Measurements from ENCODE around the gene FZD7. TPM values are rescaled to one million over a fixed set of nuclear protein-coding genes. Genes with fewer than 3 reads are reported as not detected.

Gene FZD7
- total and polyA plus RNA-seq, 12 donors = 2.3 to 51.1 (median 28.4) TPM

DNA sequence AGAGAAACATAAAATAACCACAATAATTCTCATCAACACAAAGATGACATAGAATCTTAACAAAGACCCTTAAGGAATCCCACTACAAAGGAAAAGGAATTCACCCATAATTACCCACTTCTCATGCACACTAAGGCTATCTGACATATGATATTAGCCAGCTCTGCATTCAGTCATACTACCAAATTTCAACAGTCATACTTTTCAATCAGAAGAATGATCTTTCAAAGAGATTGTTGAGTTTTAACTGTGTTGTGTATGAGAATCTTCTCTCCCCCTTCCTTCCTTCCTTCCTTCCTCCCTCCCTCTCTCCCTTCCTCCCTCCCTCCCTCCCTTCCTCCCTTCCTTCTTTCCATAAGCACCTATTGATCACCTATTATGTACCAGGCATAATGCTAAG, 17.0 kb downstream of the FZD7 start:
- Histone ChIP-seq H3K4me3 (no peak overlapping the region), H3K36me3 (no peaks in the 10 kb centered on the region), H3K27me3 (peaks cover 0 to 20% (median under 1%) of the 10 kb centered on the region in 7 donors), H3K27ac (no peak overlapping the region), H3K9me3 (no peaks in the 10 kb centered on the region), H3K4me1 (peaks cover 0 to 20% (median 10%) of the 10 kb centered on the region in 9 donors)
- ATAC-seq = no peak
- no peak for DNase-seq
- intact Hi-C loops (cut with DNase I) = loop anchor here in 5 of 10 donors (1.0 to 10.0 kb wide), 5 partner anchors 40 to 256 kb away; no protein-coding TSS in a partner anchor
- TF ChIP-seq, protein P1, sequence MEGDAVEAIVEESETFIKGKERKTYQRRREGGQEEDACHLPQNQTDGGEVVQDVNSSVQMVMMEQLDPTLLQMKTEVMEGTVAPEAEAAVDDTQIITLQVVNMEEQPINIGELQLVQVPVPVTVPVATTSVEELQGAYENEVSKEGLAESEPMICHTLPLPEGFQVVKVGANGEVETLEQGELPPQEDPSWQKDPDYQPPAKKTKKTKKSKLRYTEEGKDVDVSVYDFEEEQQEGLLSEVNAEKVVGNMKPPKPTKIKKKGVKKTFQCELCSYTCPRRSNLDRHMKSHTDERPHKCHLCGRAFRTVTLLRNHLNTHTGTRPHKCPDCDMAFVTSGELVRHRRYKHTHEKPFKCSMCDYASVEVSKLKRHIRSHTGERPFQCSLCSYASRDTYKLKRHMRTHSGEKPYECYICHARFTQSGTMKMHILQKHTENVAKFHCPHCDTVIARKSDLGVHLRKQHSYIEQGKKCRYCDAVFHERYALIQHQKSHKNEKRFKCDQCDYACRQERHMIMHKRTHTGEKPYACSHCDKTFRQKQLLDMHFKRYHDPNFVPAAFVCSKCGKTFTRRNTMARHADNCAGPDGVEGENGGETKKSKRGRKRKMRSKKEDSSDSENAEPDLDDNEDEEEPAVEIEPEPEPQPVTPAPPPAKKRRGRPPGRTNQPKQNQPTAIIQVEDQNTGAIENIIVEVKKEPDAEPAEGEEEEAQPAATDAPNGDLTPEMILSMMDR (IDR thresholded peaks at IDR 0.05) = no peak

- intact Hi-C loops (cut with DNase I) = loop anchor here in 4 of 10 donors (5.0 to 10.0 kb wide), 4 partner anchors 103 to 257 kb away; no protein-coding TSS in a partner anchor
- Histone ChIP-seq H3K4me1 (peaks cover 0 to 20% (median 10%) of the 10 kb centered on the region in 9 donors), H3K9me3 (no peaks in the 10 kb centered on the region), H3K27me3 (peaks cover 0 to 25% (median 5%) of the 10 kb centered on the region in 7 donors), H3K36me3 (no peaks in the 10 kb centered on the region), H3K27ac (peak overlapping the region in 3 of 10 donors; percentile 9 to 48 (median 21)), H3K4me3 (no peak overlapping the region)
- ATAC-seq (peak in 3 of 8 donors; percentile 51 to 69 (median 68)), DNase-seq (no peak)
- TF ChIP-seq, protein P1 (IDR thresholded peaks at IDR 0.05) = no peak
- 48 to 54% methylated on average over 8 of the region's 8 CpGs for WGBS, 2 donors
Measured at GRCh38 chr2:202051499-202052161, 18.0 kb downstream of the FZD7 start.

DNA sequence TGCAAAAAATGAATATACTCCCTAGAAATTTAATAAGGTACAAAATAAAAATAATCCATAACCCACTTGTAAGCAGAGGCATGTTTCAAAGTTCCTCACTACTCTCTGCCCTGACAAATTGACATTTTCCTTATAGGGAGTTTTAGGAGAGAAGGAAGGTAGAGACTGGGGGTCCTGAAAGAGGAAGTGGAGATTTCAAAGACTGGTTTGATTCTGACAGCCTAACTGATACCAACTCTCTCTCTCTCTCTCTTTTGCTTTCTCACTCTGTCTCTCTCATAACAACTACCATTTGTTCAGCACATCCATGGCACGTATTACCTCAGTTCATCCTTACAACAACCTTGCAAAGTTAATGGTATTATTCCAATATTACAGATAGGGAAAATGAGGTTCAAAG, 18.6 kb downstream of the FZD7 start:
- no peak for ATAC-seq
- intact Hi-C loops (cut with DNase I) = loop anchor here in 4 of 10 donors (5.0 to 10.0 kb wide), 4 partner anchors 103 to 257 kb away; no protein-coding TSS in a partner anchor

GRCh38 chr2:202054679-202055078, 21.0 kb downstream of the FZD7 start:
- DNase-seq (no peak), ATAC-seq (no peak)
- Histone ChIP-seq H3K27me3 (peaks cover 0 to 25% (median 6%) of the 10 kb centered on the region in 7 donors), H3K9me3 (no peaks in the 10 kb centered on the region), H3K4me1 (peaks cover 0 to 17% (median 10%) of the 10 kb centered on the region in 9 donors), H3K27ac (no peak overlapping the region), H3K36me3 (no peaks in the 10 kb centered on the region), H3K4me3 (no peak overlapping the region)
- WGBS, 2 donors = 35 to 64% methylated on average over 3 of the region's 3 CpGs
- TF ChIP-seq, protein P1 (IDR thresholded peaks at IDR 0.05) = no peak
- intact Hi-C loops (cut with DNase I) = loop anchor here in 5 of 10 donors (5.0 to 10.0 kb wide), 4 partner anchors 100 to 260 kb away; no protein-coding TSS in a partner anchor

More for the DNA sequence above, 18.6 kb downstream of the FZD7 start:
- WGBS, 2 donors = 79 to 93% methylated on average over 1 of the region's 1 CpG
- DNase-seq = no peak
- no peaks in the 10 kb centered on the region for H3K9me3 ChIP-seq
- TF ChIP-seq, protein P1 (IDR thresholded peaks at IDR 0.05) = no peak
- H3K27me3 ChIP-seq = peaks cover 0 to 25% (median 6%) of the 10 kb centered on the region in 7 donors
- H3K4me1 ChIP-seq = peaks cover 0 to 20% (median 10%) of the 10 kb centered on the region in 9 donors
- H3K27ac ChIP-seq = peak overlapping the region in 2 of 10 donors; percentile 21 to 48
- no peaks in the 10 kb centered on the region for H3K36me3 ChIP-seq
- H3K4me3 ChIP-seq = no peak overlapping the region
